NCI-H2196 treated with DMSO at 0.1 percent for 48 hours (cell line): ENCODE results near the gene KBTBD4.
"Not testable (repeated sequence)": the region's sequence is repeated elsewhere in the genome, so short reads cannot be mapped to it uniquely, and the experiment has no call there.

ENCODE experiments used
- DNase-seq: peaks from one replicate; lab custom pipeline; 2025; ENCODE audit not compliant: unreplicated experiment; lab: John Stamatoyannopoulos, UW

Gene KBTBD4

DNA sequence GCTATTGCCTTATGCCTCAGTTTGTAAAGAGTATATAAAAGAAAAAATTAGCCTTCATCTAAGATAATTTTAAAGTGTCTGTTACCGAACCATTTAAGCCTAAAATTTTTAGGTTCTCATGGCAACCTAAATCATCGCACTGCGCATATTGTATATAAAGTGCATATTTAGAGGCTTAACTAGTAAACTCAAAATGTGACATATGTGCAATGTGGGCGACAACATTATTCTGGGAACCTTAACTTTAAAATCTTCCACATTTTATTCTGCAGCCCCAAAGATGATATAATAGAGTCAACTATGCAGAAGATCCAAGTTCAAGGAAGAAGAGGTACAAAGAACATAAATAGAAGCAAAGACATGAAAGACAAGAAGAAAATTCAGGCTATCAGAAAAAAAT is 48.8 kb downstream of the KBTBD4 start:
- DNase-seq: no peak

- DNase-seq: no peak
Observed at GRCh38 chr11:47527186-47527585, 51.6 kb downstream of the KBTBD4 start.

GRCh38 chr11:47526032-47526431 is 52.7 kb downstream of the KBTBD4 start:
- DNase-seq: not testable (repeated sequence)

DNA sequence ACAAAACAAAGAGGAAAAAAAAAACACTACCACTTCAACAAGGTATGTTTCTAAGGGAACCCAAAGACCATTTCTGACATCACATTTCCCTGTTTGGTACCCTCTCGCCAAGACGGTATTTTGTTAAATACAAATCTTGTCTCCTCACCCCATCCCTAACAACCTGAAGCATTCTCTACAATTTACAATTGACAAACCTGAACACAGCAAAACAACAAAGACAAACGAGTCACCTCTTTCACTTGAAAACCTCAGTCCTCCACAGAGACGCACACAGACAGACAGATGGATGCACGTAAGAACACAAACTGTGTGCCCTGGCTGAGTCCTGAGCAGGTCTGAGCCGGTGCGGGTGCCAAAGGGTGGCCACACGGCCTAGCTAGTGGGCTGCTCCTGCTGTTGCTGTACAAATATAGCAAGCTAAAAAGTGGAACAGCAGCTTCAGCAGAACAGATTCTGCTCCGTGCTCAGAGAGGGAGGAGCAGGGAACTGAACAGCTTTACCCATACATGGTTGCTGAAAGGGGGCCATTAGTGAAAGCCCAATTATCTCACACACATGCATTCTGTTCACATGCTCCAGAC is 54.4 kb downstream of the KBTBD4 start:
- DNase-seq: no peak

DNA sequence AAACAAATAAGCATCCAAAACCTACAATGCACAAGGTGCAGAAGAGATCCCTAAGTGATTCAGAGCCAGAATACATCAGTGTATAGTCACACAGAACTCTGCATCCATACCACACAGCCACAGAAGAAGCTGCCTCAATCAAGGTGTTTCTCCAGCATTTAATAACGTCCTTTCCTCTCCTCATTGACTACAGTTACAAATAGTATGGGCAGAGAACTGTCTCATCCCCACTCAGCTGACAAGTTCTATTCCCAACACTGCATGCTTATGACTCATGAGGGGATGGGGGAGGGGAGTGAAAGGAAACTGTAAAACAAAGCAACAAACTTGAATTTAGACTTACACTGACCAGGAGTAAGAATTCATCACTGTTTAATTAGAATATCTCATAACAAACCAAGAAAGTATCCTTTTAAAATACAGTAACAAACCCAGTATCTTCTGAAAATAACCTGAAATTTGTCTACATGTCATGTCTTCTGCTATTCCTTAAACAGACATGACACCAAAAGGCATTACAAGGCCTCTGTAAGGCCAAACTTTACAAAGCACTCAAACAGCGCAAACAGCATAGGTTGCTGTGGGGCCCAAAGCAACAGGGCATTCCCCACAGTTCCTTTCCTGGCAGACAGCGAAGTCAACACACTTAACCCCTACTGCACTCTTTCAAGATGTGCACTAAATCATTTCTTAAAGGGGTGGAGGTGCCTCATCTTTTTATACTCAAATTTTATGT is 55.1 kb downstream of the KBTBD4 start:
- DNase-seq: no peak
